ENCODE measurements around the gene DHODH. TPM values are rescaled to one million over a fixed set of nuclear protein-coding genes. Genes with fewer than 3 reads are reported as not detected.

The DHODH gene
- total RNA-seq, 2 experiments from 2014 or later, result 6.9 to 7.6 TPM

DNA sequence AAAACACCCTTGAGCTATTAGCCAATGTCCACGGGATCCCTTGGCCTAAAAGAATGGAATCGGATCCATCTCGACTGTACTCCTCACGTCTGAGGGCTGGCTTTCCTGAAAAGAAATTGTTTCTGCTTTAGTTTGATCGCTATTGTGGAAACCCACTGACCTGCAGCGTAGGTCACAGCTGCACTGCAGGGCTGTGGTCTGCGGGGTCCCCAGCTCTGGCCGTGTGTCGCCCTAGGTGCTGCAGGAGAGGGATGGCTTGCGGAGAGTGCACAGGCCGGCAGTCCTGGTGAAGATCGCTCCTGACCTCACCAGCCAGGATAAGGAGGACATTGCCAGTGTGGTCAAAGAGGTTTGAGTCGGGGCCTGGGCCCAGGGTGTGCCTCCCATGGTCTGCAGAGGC is 13.6 kb downstream of the DHODH start:
- Mint-ChIP-seq H3K9me3 (no peaks in the 10 kb centered on the region), H3K4me1 (no peaks in the 10 kb centered on the region), H3K27ac (no peak overlapping the region), H3K4me3 (no peak overlapping the region), H3K36me3 (ENCODE audit: low read depth) (peaks cover 23% of the 10 kb centered on the region), H3K27me3 (no peaks in the 10 kb centered on the region)
- CTCF ChIA-PET, result interaction anchor here (0.7 kb wide), 1 partner anchor 1887 kb away, joined by 3 read pairs; no protein-coding TSS in a partner anchor
- POLR2A ChIA-PET, result no interaction called here
- DNase-seq, result no peak

GRCh38 chr16:72023962-72024361 is 15.4 kb downstream of the DHODH start:
- ChIA-PET POLR2A (no interaction called here), CTCF (no interaction called here)
- no peak for DNase-seq
- Mint-ChIP-seq H3K27me3 (no peaks in the 10 kb centered on the region), H3K36me3 (ENCODE audit: low read depth) (peaks cover 26% of the 10 kb centered on the region), H3K27ac (no peak overlapping the region), H3K4me3 (no peak overlapping the region), H3K9me3 (no peaks in the 10 kb centered on the region), H3K4me1 (no peaks in the 10 kb centered on the region)

GRCh38 chr16:72024862-72025382 is 16.4 kb downstream of the DHODH start:
- Mint-ChIP-seq H3K4me1 (no peaks in the 10 kb centered on the region), H3K27ac (peak overlapping the region; percentile 27), H3K27me3 (no peaks in the 10 kb centered on the region), H3K36me3 (ENCODE audit: low read depth) (peaks cover 26% of the 10 kb centered on the region), H3K4me3 (no peak overlapping the region), H3K9me3 (no peaks in the 10 kb centered on the region)
- ChIA-PET CTCF (no interaction called here), POLR2A (no interaction called here)
- DNase-seq, result no peak

GRCh38 chr16:72025404-72026114 is 17.0 kb downstream of the DHODH start:
- H3K36me3 Mint-ChIP-seq (ENCODE audit: low read depth), result peaks cover 26% of the 10 kb centered on the region

GRCh38 chr16:72027669-72028378 is 19.3 kb downstream of the DHODH start:
- H3K4me3 Mint-ChIP-seq, result no peak overlapping the region
- no peaks in the 10 kb centered on the region for H3K9me3 Mint-ChIP-seq
- CTCF ChIA-PET, result no interaction called here
- no peak overlapping the region for H3K27ac Mint-ChIP-seq
- peaks cover 23% of the 10 kb centered on the region for H3K36me3 Mint-ChIP-seq (ENCODE audit: low read depth)
- POLR2A ChIA-PET, result no interaction called here
- no peaks in the 10 kb centered on the region for H3K27me3 Mint-ChIP-seq
- H3K4me1 Mint-ChIP-seq, result no peaks in the 10 kb centered on the region
- no peak for DNase-seq

More at GRCh38 chr16:72025404-72026114, 17.0 kb downstream of the DHODH start:
- ChIA-PET CTCF (no interaction called here), POLR2A (no interaction called here)
- no peak overlapping the region for H3K27ac Mint-ChIP-seq
- no peaks in the 10 kb centered on the region for H3K4me1 Mint-ChIP-seq
- no peaks in the 10 kb centered on the region for H3K27me3 Mint-ChIP-seq
- H3K9me3 Mint-ChIP-seq, result no peaks in the 10 kb centered on the region
- DNase-seq, result no peak
- no peak overlapping the region for H3K4me3 Mint-ChIP-seq

DNA sequence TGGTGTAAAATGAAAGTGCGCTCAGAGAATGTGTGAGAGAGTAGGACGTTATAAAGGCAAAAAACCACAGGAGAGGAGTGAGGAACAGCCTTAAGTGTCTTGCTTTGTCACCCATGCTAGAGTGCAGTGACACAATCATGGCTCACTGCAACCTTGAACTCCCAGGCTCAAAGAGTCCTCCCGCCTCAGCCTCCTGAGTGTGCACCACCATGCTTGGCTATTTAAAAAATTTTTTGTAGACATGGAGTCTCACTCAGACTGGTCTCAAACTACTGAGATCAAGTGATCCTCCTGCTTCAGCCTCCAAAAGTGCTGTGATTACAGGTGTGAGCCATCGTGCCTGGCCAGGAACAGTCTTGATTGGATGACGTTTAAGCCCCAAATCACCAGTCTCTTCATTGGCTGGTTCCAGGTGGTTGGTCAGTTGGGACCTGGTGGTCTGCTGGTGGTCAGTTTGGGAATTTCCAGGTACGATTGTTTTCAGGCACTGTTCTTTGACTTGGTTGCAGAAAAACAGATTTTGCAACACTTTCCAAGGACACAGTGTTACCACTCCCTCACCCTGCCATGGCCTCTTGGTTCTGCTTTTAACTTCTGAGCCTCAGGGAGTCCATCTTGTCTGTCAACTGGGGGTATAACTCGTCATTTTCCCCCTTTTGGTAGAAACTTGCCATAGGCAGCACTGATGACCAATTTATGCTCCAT is 21.2 kb downstream of the DHODH start:
- Mint-ChIP-seq H3K27ac (no peak overlapping the region), H3K4me1 (no peaks in the 10 kb centered on the region), H3K9me3 (no peaks in the 10 kb centered on the region), H3K4me3 (no peak overlapping the region), H3K27me3 (no peaks in the 10 kb centered on the region), H3K36me3 (ENCODE audit: low read depth) (peaks cover 10% of the 10 kb centered on the region)
- no peak for DNase-seq
- ChIA-PET POLR2A (no interaction called here), CTCF (no interaction called here)

GRCh38 chr16:72033437-72033836 is 24.9 kb downstream of the DHODH start:
- Mint-ChIP-seq H3K4me3 (no peak overlapping the region), H3K36me3 (ENCODE audit: low read depth) (no peaks in the 10 kb centered on the region), H3K27me3 (no peaks in the 10 kb centered on the region), H3K27ac (no peak overlapping the region), H3K9me3 (no peaks in the 10 kb centered on the region), H3K4me1 (no peaks in the 10 kb centered on the region)
- DNase-seq, result no peak
- ChIA-PET POLR2A (no interaction called here), CTCF (no interaction called here)

- H3K4me1 Mint-ChIP-seq, result no peaks in the 10 kb centered on the region
- no peaks in the 10 kb centered on the region for H3K9me3 Mint-ChIP-seq
- no peaks in the 10 kb centered on the region for H3K36me3 Mint-ChIP-seq (ENCODE audit: low read depth)
- ChIA-PET POLR2A (no interaction called here), CTCF (interaction anchor here (1.1 kb wide), 1 partner anchor 18 kb away, joined by 3 read pairs; the partner anchor contains the start of gene HP)
- H3K27me3 Mint-ChIP-seq, result no peaks in the 10 kb centered on the region
- H3K27ac Mint-ChIP-seq, result no peak overlapping the region
- no peak for DNase-seq
- H3K4me3 Mint-ChIP-seq, result no peak overlapping the region
These were observed 27.6 kb downstream of the DHODH start for GRCh38 chr16:72036098-72036497.

GRCh38 chr16:72042157-72042660 is 33.7 kb downstream of the DHODH start:
- peaks cover 3% of the 10 kb centered on the region for H3K36me3 Mint-ChIP-seq (ENCODE audit: low read depth)
- H3K9me3 Mint-ChIP-seq, result no peaks in the 10 kb centered on the region
- H3K4me3 Mint-ChIP-seq, result no peak overlapping the region
- no peak overlapping the region for H3K27ac Mint-ChIP-seq
- no peaks in the 10 kb centered on the region for H3K4me1 Mint-ChIP-seq
- ChIA-PET CTCF (no interaction called here), POLR2A (no interaction called here)
- no peaks in the 10 kb centered on the region for H3K27me3 Mint-ChIP-seq
- no peak for DNase-seq

GRCh38 chr16:72043058-72043457 is 34.5 kb downstream of the DHODH start:
- Mint-ChIP-seq H3K4me3 (no peak overlapping the region), H3K4me1 (no peaks in the 10 kb centered on the region), H3K27ac (no peak overlapping the region), H3K27me3 (no peaks in the 10 kb centered on the region), H3K9me3 (no peaks in the 10 kb centered on the region), H3K36me3 (ENCODE audit: low read depth) (peaks cover 3% of the 10 kb centered on the region)
- ChIA-PET CTCF (no interaction called here), POLR2A (no interaction called here)
- DNase-seq, result no peak

- peaks cover 3% of the 10 kb centered on the region for H3K36me3 Mint-ChIP-seq (ENCODE audit: low read depth)
- POLR2A ChIA-PET, result no interaction called here
- CTCF ChIA-PET, result no interaction called here
These were observed 35.0 kb downstream of the DHODH start for GRCh38 chr16:72043539-72043938.

GRCh38 chr16:72044296-72044695 is 35.8 kb downstream of the DHODH start:
- ChIA-PET CTCF (no interaction called here), POLR2A (no interaction called here)
- H3K9me3 Mint-ChIP-seq, result peaks cover 6% of the 10 kb centered on the region
- H3K4me3 Mint-ChIP-seq, result no peak overlapping the region
- no peaks in the 10 kb centered on the region for H3K4me1 Mint-ChIP-seq
- peaks cover 8% of the 10 kb centered on the region for H3K36me3 Mint-ChIP-seq (ENCODE audit: low read depth)
- H3K27ac Mint-ChIP-seq, result no peak overlapping the region
- H3K27me3 Mint-ChIP-seq, result no peaks in the 10 kb centered on the region
- DNase-seq, result no peak

More at GRCh38 chr16:72043539-72043938, 35.0 kb downstream of the DHODH start:
- Mint-ChIP-seq H3K4me3 (no peak overlapping the region), H3K9me3 (no peaks in the 10 kb centered on the region), H3K27me3 (no peaks in the 10 kb centered on the region), H3K4me1 (no peaks in the 10 kb centered on the region), H3K27ac (no peak overlapping the region)
- DNase-seq, result no peak

DNA sequence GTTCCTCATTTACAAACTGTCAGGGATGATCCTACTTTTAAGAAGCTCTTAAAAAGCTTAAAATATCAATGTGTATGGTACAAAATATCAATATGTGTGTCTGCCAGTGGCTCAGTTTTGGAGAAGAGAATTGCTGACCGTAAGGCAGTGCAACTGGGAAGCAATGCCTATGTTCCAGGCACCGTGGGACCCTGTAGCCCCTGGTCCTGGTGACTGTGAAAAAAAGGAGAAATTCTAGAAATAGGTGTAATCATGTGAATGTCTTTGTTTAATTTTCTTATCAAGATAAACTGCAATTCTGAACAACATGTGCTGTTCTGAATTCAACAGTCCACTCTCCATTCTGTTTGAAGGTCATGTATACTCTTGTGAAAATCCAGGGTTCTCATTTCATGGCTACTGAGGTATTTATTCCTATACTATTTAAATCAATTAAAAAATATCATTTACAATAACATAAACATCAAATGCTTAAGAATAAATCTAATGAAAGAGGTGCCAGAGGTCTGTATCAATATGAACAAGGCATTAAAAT is 36.3 kb downstream of the DHODH start:
- no peak overlapping the region for H3K27ac Mint-ChIP-seq
- peaks cover 8% of the 10 kb centered on the region for H3K36me3 Mint-ChIP-seq (ENCODE audit: low read depth)
- no peak overlapping the region for H3K4me3 Mint-ChIP-seq
- no peaks in the 10 kb centered on the region for H3K4me1 Mint-ChIP-seq
- H3K27me3 Mint-ChIP-seq, result no peaks in the 10 kb centered on the region
- ChIA-PET POLR2A (no interaction called here), CTCF (no interaction called here)
- DNase-seq, result no peak
- H3K9me3 Mint-ChIP-seq, result peaks cover 8% of the 10 kb centered on the region

All from activated CD4-positive, alpha-beta memory T cell treated with anti-CD3 and anti-CD28 coated beads, Interleukin-2, amount 10 ng/mL, durations not matched to agents 7 days and 5 days (primary cell).